Esophagus muscularis mucosa (tissue), 3 donors: Measurements from ENCODE around the gene SPEG.

ENCODE experiments used
- EP300 ChIP-seq: sonication (generic); formaldehyde crosslinking; IDR thresholded peaks from one replicate; pipeline ENCODE4 v1.6.1; 2017; ENCODE audit warnings: antibody characterized with exemption
- TF ChIP-seq, protein P1 (sequence below), 3 experiments: fragments of 200-600 bp in 2 of 3; fragments of 450-650 bp in 1 of 3; sonication (generic) in 2 of 3; IDR thresholded peaks; one replicate each; pipeline ENCODE4 v1.5.1; 2017 to 2019; ENCODE audit warnings: antibody characterized with exemption in 3 of 3, mild to moderate bottlenecking in 2 of 3, moderate library complexity in 1 of 3

DNA sequence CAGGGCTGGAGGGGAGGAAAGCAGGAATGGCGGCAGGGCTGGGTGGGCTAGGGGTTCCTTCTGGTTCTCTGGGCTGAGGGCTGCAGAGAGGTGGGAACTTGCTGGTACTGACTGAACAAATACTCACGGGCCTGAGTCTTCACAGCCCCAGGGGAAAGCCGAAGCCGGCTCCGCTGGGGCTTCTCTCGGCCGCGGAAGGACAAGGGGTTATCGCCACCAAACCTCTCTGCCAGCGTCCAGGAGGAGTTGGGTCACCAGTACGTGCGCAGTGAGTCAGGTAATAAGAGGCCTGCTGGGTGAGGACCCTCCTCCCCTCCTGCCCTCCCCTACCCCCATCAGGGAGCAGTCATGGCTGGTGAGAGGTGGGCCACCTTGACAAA is 50.5 kb downstream of the SPEG start:
- TF ChIP-seq, protein P1, sequence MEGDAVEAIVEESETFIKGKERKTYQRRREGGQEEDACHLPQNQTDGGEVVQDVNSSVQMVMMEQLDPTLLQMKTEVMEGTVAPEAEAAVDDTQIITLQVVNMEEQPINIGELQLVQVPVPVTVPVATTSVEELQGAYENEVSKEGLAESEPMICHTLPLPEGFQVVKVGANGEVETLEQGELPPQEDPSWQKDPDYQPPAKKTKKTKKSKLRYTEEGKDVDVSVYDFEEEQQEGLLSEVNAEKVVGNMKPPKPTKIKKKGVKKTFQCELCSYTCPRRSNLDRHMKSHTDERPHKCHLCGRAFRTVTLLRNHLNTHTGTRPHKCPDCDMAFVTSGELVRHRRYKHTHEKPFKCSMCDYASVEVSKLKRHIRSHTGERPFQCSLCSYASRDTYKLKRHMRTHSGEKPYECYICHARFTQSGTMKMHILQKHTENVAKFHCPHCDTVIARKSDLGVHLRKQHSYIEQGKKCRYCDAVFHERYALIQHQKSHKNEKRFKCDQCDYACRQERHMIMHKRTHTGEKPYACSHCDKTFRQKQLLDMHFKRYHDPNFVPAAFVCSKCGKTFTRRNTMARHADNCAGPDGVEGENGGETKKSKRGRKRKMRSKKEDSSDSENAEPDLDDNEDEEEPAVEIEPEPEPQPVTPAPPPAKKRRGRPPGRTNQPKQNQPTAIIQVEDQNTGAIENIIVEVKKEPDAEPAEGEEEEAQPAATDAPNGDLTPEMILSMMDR (IDR thresholded peaks at IDR 0.05) = no peak
- TF ChIP-seq EP300 = no peak
